GM18951 (cell line): Measurements from ENCODE around the gene DDX54.
A peak's percentile ranks its signal among the peaks of the same experiment; 100 is the strongest.
"Not testable (repeated sequence)": the region's sequence is repeated elsewhere in the genome, so short reads cannot be mapped to it uniquely, and the experiment has no call there.

Experiments used
- POLR2A ChIP-seq: IDR thresholded peaks from 4 replicates; pipeline ENCODE4 v1.6.1; 2011; ENCODE audit warnings: mild to moderate bottlenecking; ENCODE audit not compliant: insufficient read length, insufficient read depth; ENCODE audit errors: extremely low read depth
- in situ Hi-C: fragments of 300-500 bp; cut with MboI; formaldehyde crosslinking; loops from one replicate; pipeline ENCODE4 v1.12.0; 2022; ENCODE audit warnings: low sequenced_read_pairs, mixed read lengths, inconsistent platforms; ENCODE audit not compliant: unreplicated experiment

DDX54 gene

GRCh38 chr12:113226696-113227568 lies 41.7 kb upstream of the DDX54 start:
- no peak for TF ChIP-seq POLR2A
- in situ Hi-C loops = no loop called here

- no peak for TF ChIP-seq POLR2A
- in situ Hi-C loops = no loop called here
Measured at GRCh38 chr12:113224955-113225354, 39.7 kb upstream of the DDX54 start.

- peak; percentile 27 for TF ChIP-seq POLR2A
- in situ Hi-C loops = no loop called here
Measured at GRCh38 chr12:113222730-113223531, 37.7 kb upstream of the DDX54 start.

GRCh38 chr12:113221997-113222729 lies 36.9 kb upstream of the DDX54 start:
- TF ChIP-seq POLR2A = no peak
- in situ Hi-C loops = no loop called here

GRCh38 chr12:113221181-113221996 lies 36.1 kb upstream of the DDX54 start, which contains the start of gene TPCN1:
TSS of gene TPCN1 (plus strand) at chr12:113221464. CDS start at chr12:113226853, 5,389 bp downstream.
- TF ChIP-seq POLR2A = peak; percentile 99
- in situ Hi-C loops = no loop called here

- in situ Hi-C loops = no loop called here
- TF ChIP-seq POLR2A = no peak
Measured at GRCh38 chr12:113220593-113221180, 35.4 kb upstream of the DDX54 start.

- in situ Hi-C loops = no loop called here
- no peak for TF ChIP-seq POLR2A
Measured at GRCh38 chr12:113216027-113216426, 30.7 kb upstream of the DDX54 start.

GRCh38 chr12:113214895-113215400 lies 29.7 kb upstream of the DDX54 start:
- TF ChIP-seq POLR2A = no peak
- in situ Hi-C loops = no loop called here

GRCh38 chr12:113211160-113211559 lies 25.9 kb upstream of the DDX54 start:
- no peak for TF ChIP-seq POLR2A

GRCh38 chr12:113208041-113208934 lies 23.0 kb upstream of the DDX54 start:
- in situ Hi-C loops = no loop called here
- TF ChIP-seq POLR2A = no peak

More at GRCh38 chr12:113211160-113211559, 25.9 kb upstream of the DDX54 start:
- in situ Hi-C loops = no loop called here

- no peak for TF ChIP-seq POLR2A
- in situ Hi-C loops = no loop called here
Measured at GRCh38 chr12:113207613-113208040, 22.3 kb upstream of the DDX54 start.

GRCh38 chr12:113206802-113207201 lies 21.5 kb upstream of the DDX54 start:
- in situ Hi-C loops = not testable (repeated sequence)
